GM10266 (cell line): ENCODE data around the gene DTNA.

ENCODE experiments used
- DNase-seq: peaks from one replicate; pipeline ENCODE4 v3.0.0; 2012; ENCODE audit errors: extremely low spot score
- TF ChIP-seq, protein P1 (sequence below): IDR thresholded peaks from 2 replicates; pipeline ENCODE4 v1.5.1; 2012; ENCODE audit warnings: mild to moderate bottlenecking, low read depth; ENCODE audit not compliant: control insufficient read depth, insufficient read depth; ENCODE audit errors: missing control alignments

The DTNA gene

GRCh38 chr18:34866310-34866709, 156.2 kb downstream of the DTNA start:
- TF ChIP-seq, protein P1, sequence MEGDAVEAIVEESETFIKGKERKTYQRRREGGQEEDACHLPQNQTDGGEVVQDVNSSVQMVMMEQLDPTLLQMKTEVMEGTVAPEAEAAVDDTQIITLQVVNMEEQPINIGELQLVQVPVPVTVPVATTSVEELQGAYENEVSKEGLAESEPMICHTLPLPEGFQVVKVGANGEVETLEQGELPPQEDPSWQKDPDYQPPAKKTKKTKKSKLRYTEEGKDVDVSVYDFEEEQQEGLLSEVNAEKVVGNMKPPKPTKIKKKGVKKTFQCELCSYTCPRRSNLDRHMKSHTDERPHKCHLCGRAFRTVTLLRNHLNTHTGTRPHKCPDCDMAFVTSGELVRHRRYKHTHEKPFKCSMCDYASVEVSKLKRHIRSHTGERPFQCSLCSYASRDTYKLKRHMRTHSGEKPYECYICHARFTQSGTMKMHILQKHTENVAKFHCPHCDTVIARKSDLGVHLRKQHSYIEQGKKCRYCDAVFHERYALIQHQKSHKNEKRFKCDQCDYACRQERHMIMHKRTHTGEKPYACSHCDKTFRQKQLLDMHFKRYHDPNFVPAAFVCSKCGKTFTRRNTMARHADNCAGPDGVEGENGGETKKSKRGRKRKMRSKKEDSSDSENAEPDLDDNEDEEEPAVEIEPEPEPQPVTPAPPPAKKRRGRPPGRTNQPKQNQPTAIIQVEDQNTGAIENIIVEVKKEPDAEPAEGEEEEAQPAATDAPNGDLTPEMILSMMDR, result no peak
- no peak for DNase-seq

DNA sequence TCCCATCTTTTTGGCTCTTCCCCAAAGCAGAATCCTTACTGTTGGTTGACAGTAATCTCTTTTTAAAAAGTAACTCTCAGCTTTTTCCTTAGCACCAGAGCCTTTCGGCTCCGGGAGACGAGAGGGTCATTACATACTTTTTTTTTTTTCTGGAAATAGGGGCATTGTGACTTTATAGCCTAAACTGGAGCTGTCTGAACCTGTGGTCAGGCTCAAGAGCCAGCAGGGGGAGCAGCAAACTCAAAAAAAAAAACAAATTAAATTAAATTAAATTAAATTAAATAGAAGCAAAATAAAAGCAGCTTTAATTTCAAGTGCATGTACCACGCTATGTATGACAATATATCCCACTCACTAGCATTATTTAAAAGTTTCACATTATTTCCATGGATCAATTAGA, 156.6 kb downstream of the DTNA start:
- no peak for DNase-seq
- TF ChIP-seq, protein P1, result peak; percentile 25

DNA sequence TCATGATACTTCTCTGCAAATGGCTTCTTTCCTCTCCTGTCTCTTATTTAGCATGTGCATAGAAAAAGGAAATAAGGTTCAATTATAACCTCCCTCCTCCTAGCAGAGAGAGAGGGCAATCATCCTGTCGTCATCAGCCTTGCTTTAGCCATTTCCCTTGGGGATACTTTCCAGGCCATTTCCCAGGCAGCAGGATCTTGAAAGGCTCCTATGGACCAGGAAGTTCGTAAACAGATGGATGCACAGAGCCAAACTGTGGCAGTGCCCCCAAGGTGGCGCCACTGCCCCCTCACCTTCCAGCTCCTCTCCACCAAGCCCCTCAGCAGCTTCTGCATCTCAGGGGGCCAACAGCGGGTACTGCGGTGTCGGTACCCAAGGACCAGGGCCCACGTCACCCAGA, 157.4 kb downstream of the DTNA start:
- TF ChIP-seq, protein P1, result no peak
- no peak for DNase-seq

- TF ChIP-seq, protein P1, result no peak
- DNase-seq, result no peak
Observed at GRCh38 chr18:34870555-34871310, 160.6 kb downstream of the DTNA start.

DNA sequence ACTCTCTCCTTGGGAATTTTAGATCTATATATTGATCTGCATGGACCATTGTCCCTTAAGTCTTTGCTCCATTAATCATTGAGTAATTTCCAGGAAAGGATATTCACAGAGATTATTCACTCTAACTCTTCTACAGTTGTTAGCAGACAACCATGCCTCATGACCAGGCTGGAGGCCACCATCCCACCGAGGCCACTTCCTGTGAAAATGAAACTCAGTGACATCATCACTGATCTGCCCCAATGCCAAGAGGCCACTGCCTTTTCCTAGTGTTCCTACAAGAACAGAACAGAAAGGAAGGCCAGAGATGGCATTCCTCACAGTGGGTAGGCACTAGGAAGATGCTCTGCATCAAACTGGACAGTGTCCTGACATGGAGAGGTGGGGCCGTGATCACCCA, 161.3 kb downstream of the DTNA start:
- TF ChIP-seq, protein P1, result no peak
- no peak for DNase-seq

GRCh38 chr18:34872066-34872465, 162.0 kb downstream of the DTNA start:
- no peak for DNase-seq
- TF ChIP-seq, protein P1, result no peak

- TF ChIP-seq, protein P1, result no peak
- DNase-seq, result no peak
Observed at GRCh38 chr18:34873986-34874580, 164.0 kb downstream of the DTNA start.
